Astrocyte (in vitro differentiated cells and primary cell): ENCODE data around the gene SYTL2. TPM values are rescaled to one million over a fixed set of nuclear protein-coding genes. Genes with fewer than 3 reads are reported as not detected.
"Not testable (repeated sequence)": the region's sequence is repeated elsewhere in the genome, so short reads cannot be mapped to it uniquely, and the experiment has no call there.

Experiments used
- DNase-seq: peaks from one replicate; pipeline ENCODE4 v3.0.0-alpha.2; 2010; ENCODE audit warnings: low read depth
- FAIRE-seq: peaks from 2 replicates; lab custom pipeline; 2011; peaks lifted over from hg19 to GRCh38; lab: Jason Lieb, UNC
- H2AFZ ChIP-seq: 2 replicates; pipeline ENCODE4 v1.6.0; 2012; ENCODE audit warnings: low read depth, low read length, inconsistent platforms
- H3K27ac ChIP-seq: 2 replicates; pipeline ENCODE4 v1.5.1; 2011; ENCODE audit warnings: low read depth, low read length, inconsistent platforms
- H3K27me3 ChIP-seq: 2 replicates; pipeline ENCODE4 v1.6.0; 2011; ENCODE audit warnings: low read length, inconsistent platforms; ENCODE audit not compliant: insufficient read depth
- H3K36me3 ChIP-seq: 2 replicates; pipeline ENCODE4 v1.5.1; 2011; ENCODE audit warnings: low read length, inconsistent platforms; ENCODE audit not compliant: insufficient read depth
- H3K4me1 ChIP-seq: 2 replicates; pipeline ENCODE4 v1.5.1; 2011; ENCODE audit warnings: low read length, inconsistent platforms; ENCODE audit not compliant: insufficient read depth
- H3K4me2 ChIP-seq: 2 replicates; pipeline ENCODE4 v1.6.0; 2012; ENCODE audit warnings: low read length, inconsistent platforms
- H3K4me3 ChIP-seq: 2 replicates; pipeline ENCODE4 v1.5.1; 2011; ENCODE audit warnings: low read depth, mild to moderate bottlenecking, low read length, inconsistent platforms; ENCODE audit not compliant: insufficient read depth
- H3K79me2 ChIP-seq: 2 replicates; pipeline ENCODE4 v1.6.0; 2012; ENCODE audit warnings: mild to moderate bottlenecking, low read length, inconsistent platforms; ENCODE audit not compliant: insufficient read depth
- H3K9ac ChIP-seq: 2 replicates; pipeline ENCODE4 v1.6.0; 2012; ENCODE audit warnings: mild to moderate bottlenecking, low read length, inconsistent platforms
- H3K9me3 ChIP-seq: 2 replicates; pipeline ENCODE4 v1.5.1; 2012; ENCODE audit warnings: low read depth, mild to moderate bottlenecking, low read length, inconsistent platforms; ENCODE audit not compliant: insufficient read depth
- H4K20me1 ChIP-seq: 2 replicates; pipeline ENCODE4 v1.6.0; 2012; ENCODE audit warnings: low read length, inconsistent platforms; ENCODE audit not compliant: insufficient read depth
- H3K27ac Mint-ChIP-seq: one replicate; pipeline ENCODE4 v1.8.0; 2021; ENCODE audit warnings: mild to moderate bottlenecking, mixed read lengths; ENCODE audit not compliant: unreplicated experiment
- H3K27me3 Mint-ChIP-seq: one replicate; pipeline ENCODE4 v1.8.0; 2021; ENCODE audit warnings: low read depth, mixed read lengths; ENCODE audit not compliant: unreplicated experiment
- H3K36me3 Mint-ChIP-seq: one replicate; pipeline ENCODE4 v1.8.0; 2021; ENCODE audit warnings: low read depth, mixed read lengths; ENCODE audit not compliant: unreplicated experiment
- H3K4me1 Mint-ChIP-seq: one replicate; pipeline ENCODE4 v1.8.0; 2021; ENCODE audit warnings: low read depth, mixed read lengths; ENCODE audit not compliant: unreplicated experiment
- H3K4me3 Mint-ChIP-seq: one replicate; pipeline ENCODE4 v1.8.0; 2021; ENCODE audit warnings: mild to moderate bottlenecking, moderate library complexity, mixed read lengths; ENCODE audit not compliant: unreplicated experiment
- H3K9me3 Mint-ChIP-seq: one replicate; pipeline ENCODE4 v1.8.0; 2021; ENCODE audit warnings: mild to moderate bottlenecking, mixed read lengths; ENCODE audit not compliant: unreplicated experiment
- CTCF ChIP-seq: IDR thresholded peaks from 2 replicates; pipeline ENCODE4 v1.5.1; 2011; ENCODE audit warnings: low read depth, mild to moderate bottlenecking, inconsistent platforms, low read length, moderate library complexity; ENCODE audit not compliant: insufficient read depth
- EZH2 ChIP-seq: IDR thresholded peaks from 2 replicates; pipeline ENCODE4 v1.6.1; 2012; ENCODE audit warnings: mild to moderate bottlenecking, low read length, inconsistent platforms; ENCODE audit not compliant: insufficient read depth
- total RNA-seq: library from RNA; stranded (reverse); gene quantifications from 2 replicates; pipeline ENCODE4 v1.2.1, GENCODE V29; 2021

SYTL2 gene
- total RNA-seq, 1 donor from 2014 or later: 36.9 TPM

- FAIRE-seq (no peak), DNase-seq (no peak)
- H3K27me3 ChIP-seq: no peaks in the 10 kb centered on the region
- Mint-ChIP-seq H3K9me3 (peaks cover 12% of the 10 kb centered on the region), H3K27ac (no peak overlapping the region), H3K4me3 (no peak overlapping the region), H3K36me3 (peaks cover 11% of the 10 kb centered on the region), H3K27me3 (no peaks in the 10 kb centered on the region), H3K4me1 (peaks cover 10% of the 10 kb centered on the region)
- H3K4me3 ChIP-seq: no peak overlapping the region
- no peak overlapping the region for H3K27ac ChIP-seq
- H3K9ac ChIP-seq: no peak overlapping the region
- H4K20me1 ChIP-seq: no peaks in the 10 kb centered on the region
- H3K4me2 ChIP-seq: no peak overlapping the region
- no peaks in the 10 kb centered on the region for H3K4me1 ChIP-seq
- TF ChIP-seq EZH2: no peak
- TF ChIP-seq CTCF: no peak
- H2AFZ ChIP-seq: no peak overlapping the region
- H3K36me3 ChIP-seq: no peaks in the 10 kb centered on the region
- H3K79me2 ChIP-seq: no peaks in the 10 kb centered on the region
- no peaks in the 10 kb centered on the region for H3K9me3 ChIP-seq
Observed at GRCh38 chr11:85779956-85780640, 30.8 kb downstream of the SYTL2 start.

GRCh38 chr11:85777603-85777972 lies 33.4 kb downstream of the SYTL2 start:
- not testable (repeated sequence) for H3K27ac Mint-ChIP-seq

GRCh38 chr11:85776951-85777602 lies 33.9 kb downstream of the SYTL2 start:
- Histone ChIP-seq H3K4me2 (no peak overlapping the region), H3K27ac (no peak overlapping the region), H3K4me3 (no peak overlapping the region), H3K9me3 (no peaks in the 10 kb centered on the region), H3K9ac (no peak overlapping the region), H3K79me2 (no peaks in the 10 kb centered on the region), H3K27me3 (no peaks in the 10 kb centered on the region), H3K36me3 (no peaks in the 10 kb centered on the region), H2AFZ (no peak overlapping the region), H4K20me1 (no peaks in the 10 kb centered on the region), H3K4me1 (peaks cover 14% of the 10 kb centered on the region)
- Mint-ChIP-seq H3K27me3 (no peaks in the 10 kb centered on the region), H3K4me1 (peaks cover 24% of the 10 kb centered on the region), H3K9me3 (peaks cover 10% of the 10 kb centered on the region), H3K36me3 (peaks cover 5% of the 10 kb centered on the region), H3K27ac (no peak overlapping the region), H3K4me3 (no peak overlapping the region)
- FAIRE-seq: no peak
- no peak for DNase-seq
- TF ChIP-seq CTCF (no peak), EZH2 (no peak)

More at GRCh38 chr11:85777603-85777972, 33.4 kb downstream of the SYTL2 start:
- not testable (repeated sequence) for H3K4me1 ChIP-seq, H3K9ac ChIP-seq, H4K20me1 ChIP-seq, DNase-seq, H3K4me3 Mint-ChIP-seq, FAIRE-seq, H3K4me3 ChIP-seq, H2AFZ ChIP-seq, H3K36me3 ChIP-seq, H3K27ac ChIP-seq, H3K4me2 ChIP-seq, H3K79me2 ChIP-seq, H3K27me3 Mint-ChIP-seq, H3K27me3 ChIP-seq, H3K9me3 ChIP-seq, H3K36me3 Mint-ChIP-seq
- Mint-ChIP-seq H3K4me1 (peaks cover 19% of the 10 kb centered on the region), H3K9me3 (peaks cover 13% of the 10 kb centered on the region)
